ENCODE measurements around the gene GATAD1.

GRCh38 chr7:92462560-92462959, 15.3 kb downstream of the GATAD1 start:
- TF ChIP-seq CTCF (conservative IDR thresholded peaks at IDR 0.05; ENCODE audit: low read depth in 2 of 2) (no peak), CREB1 (CRISPR knock-in tag; IDR thresholded peaks at IDR 0.05; ENCODE audit: low read depth) (no peak), POLR2AphosphoS5 (IDR thresholded peaks at IDR 0.05; ENCODE audit: low read depth) (no peak), EZH2phosphoT487 (IDR thresholded peaks at IDR 0.05; ENCODE audit: unreplicated experiment) (no peak), REST (IDR thresholded peaks at IDR 0.05; ENCODE audit: unreplicated experiment) (no peak), EZH2 (IDR thresholded peaks at IDR 0.05; ENCODE audit: low read depth, unreplicated experiment) (no peak)

Data from GM23338 (cell line).